Caco-2 (cell line): ENCODE results near the gene CAMK2D. TPM values are rescaled to one million over a fixed set of nuclear protein-coding genes. Genes with fewer than 3 reads are reported as not detected.

ENCODE experiments used
- BruUV-seq: library from RNA; stranded (reverse); fragments of 400-500 nt; replicated peaks from 2 replicates; lab custom pipeline; 2021; lab: Mats Ljungman, UMichigan
- CTCF ChIA-PET: fragments of 300-600 bp; sonication (Branson Sonifier 250); formaldehyde crosslinking; loops from one replicate; lab custom pipeline; 2022; ENCODE audit warnings: antibody characterized with exemption; lab: Charles Lee
- POLR2A ChIA-PET: fragments of 300-600 bp; sonication (Branson Sonifier 250); formaldehyde crosslinking; loops from one replicate; lab custom pipeline; 2022; ENCODE audit warnings: antibody characterized with exemption; lab: Charles Lee
- DNase-seq, 2 experiments: peaks; one replicate each; pipeline versions ENCODE4 v3.0.0 to v3.0.0-alpha.2; 2020 to 2022
- H3K27me3 ChIP-seq: replicated peaks from 2 replicates; pipeline ENCODE4 v1.6.0; 2011; ENCODE audit warnings: low read length; ENCODE audit not compliant: control insufficient read depth, insufficient read depth
- H3K36me3 ChIP-seq: 2 replicates; pipeline ENCODE4 v1.5.1; 2011; ENCODE audit warnings: low read length; ENCODE audit not compliant: control insufficient read depth, insufficient read depth
- H3K4me1 ChIP-seq: fragments of 250-450 bp; sonication (Bioruptor Pico); 2 replicates; pipeline ENCODE4 v1.5.1; 2020; ENCODE audit warnings: mild to moderate bottlenecking
- H3K4me3 ChIP-seq: 2 replicates; pipeline ENCODE4 v1.5.1; 2011; ENCODE audit warnings: low read depth, mild to moderate bottlenecking, control low read depth, low read length
- H3K9me3 ChIP-seq: fragments of 250-450 bp; sonication (Bioruptor Pico); 2 replicates; pipeline ENCODE4 v1.5.1; 2020; ENCODE audit warnings: mild to moderate bottlenecking, moderate library complexity
- H3K27ac Mint-ChIP-seq: one replicate; pipeline ENCODE4 v1.8.0; 2022; ENCODE audit warnings: mixed read lengths; ENCODE audit not compliant: unreplicated experiment
- H3K27me3 Mint-ChIP-seq: one replicate; pipeline ENCODE4 v1.8.0; 2022; ENCODE audit warnings: mixed read lengths; ENCODE audit not compliant: insufficient read depth, unreplicated experiment
- H3K36me3 Mint-ChIP-seq: one replicate; pipeline ENCODE4 v1.8.0; 2022; ENCODE audit warnings: mild to moderate bottlenecking, mixed read lengths; ENCODE audit not compliant: insufficient read depth, unreplicated experiment
- H3K4me1 Mint-ChIP-seq: one replicate; pipeline ENCODE4 v1.8.0; 2022; ENCODE audit warnings: low read depth, mixed read lengths; ENCODE audit not compliant: unreplicated experiment
- H3K4me3 Mint-ChIP-seq: one replicate; pipeline ENCODE4 v1.8.0; 2022; ENCODE audit warnings: mild to moderate bottlenecking, moderate library complexity, mixed read lengths; ENCODE audit not compliant: unreplicated experiment
- H3K9me3 Mint-ChIP-seq: one replicate; pipeline ENCODE4 v1.8.0; 2022; ENCODE audit warnings: mixed read lengths; ENCODE audit not compliant: unreplicated experiment
- intact Hi-C: fragments of 100-400 bp; cut with micrococcal nuclease; formaldehyde crosslinking; loops from one replicate; pipeline ENCODE4 v1.10.0; 2022; ENCODE audit not compliant: unreplicated experiment
- total RNA-seq: library from RNA; stranded (reverse); gene quantifications from 2 replicates; pipeline ENCODE4 v1.2.3, GENCODE V29; 2022
- TF ChIP-seq, protein P1 (sequence below), 2 experiments: fragments of 200-600 bp in 1 of 2; IDR thresholded peaks; 1 replicate in 1 of 2; 2 replicates in 1 of 2; pipeline versions ENCODE4 v1.5.1 to v1.8.0; 2011 to 2022; ENCODE audit warnings: antibody characterized with exemption in 1 of 2, control low read depth in 1 of 2, inconsistent platforms in 1 of 2, low read depth in 1 of 2, low read length in 1 of 2, mild to moderate bottlenecking in 1 of 2, moderate library complexity in 1 of 2; ENCODE audit not compliant: insufficient read depth in 1 of 2, severe bottlenecking in 1 of 2, unreplicated experiment in 1 of 2

CAMK2D gene
- total RNA-seq, 1 experiment from 2014 or later: 65.6 TPM

DNA sequence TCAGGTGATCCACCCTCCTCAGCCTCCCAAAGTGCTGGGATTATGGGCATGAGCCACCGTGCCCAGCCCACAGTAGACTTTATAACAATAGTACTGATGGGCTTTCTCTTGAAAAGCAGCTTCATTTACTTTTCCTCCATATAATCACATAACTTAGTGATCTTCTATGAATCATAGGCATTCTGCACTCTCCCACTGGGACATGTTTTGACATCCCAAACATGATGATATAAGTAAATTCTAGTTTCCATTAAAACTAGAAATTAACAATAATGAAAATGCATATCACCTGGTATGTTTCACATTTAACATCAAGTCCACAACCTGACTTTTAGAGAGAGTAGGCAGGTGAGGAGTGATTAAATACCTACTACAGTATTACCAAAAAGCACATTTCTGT lies 96.5 kb downstream of the CAMK2D start:
- peaks cover 16% of the 10 kb centered on the region for H3K4me1 ChIP-seq
- Mint-ChIP-seq H3K4me1 (peaks cover 6% of the 10 kb centered on the region), H3K9me3 (no peaks in the 10 kb centered on the region), H3K27ac (no peak overlapping the region), H3K4me3 (no peak overlapping the region), H3K36me3 (peaks cover 12% of the 10 kb centered on the region), H3K27me3 (no peaks in the 10 kb centered on the region)
- ChIA-PET POLR2A (no interaction called here), CTCF (no interaction called here)
- no peaks in the 10 kb centered on the region for H3K9me3 ChIP-seq
- no TSS peak for BruUV-seq
- no peak for DNase-seq
- intact Hi-C loops: no loop called here
- TF ChIP-seq, protein P1, sequence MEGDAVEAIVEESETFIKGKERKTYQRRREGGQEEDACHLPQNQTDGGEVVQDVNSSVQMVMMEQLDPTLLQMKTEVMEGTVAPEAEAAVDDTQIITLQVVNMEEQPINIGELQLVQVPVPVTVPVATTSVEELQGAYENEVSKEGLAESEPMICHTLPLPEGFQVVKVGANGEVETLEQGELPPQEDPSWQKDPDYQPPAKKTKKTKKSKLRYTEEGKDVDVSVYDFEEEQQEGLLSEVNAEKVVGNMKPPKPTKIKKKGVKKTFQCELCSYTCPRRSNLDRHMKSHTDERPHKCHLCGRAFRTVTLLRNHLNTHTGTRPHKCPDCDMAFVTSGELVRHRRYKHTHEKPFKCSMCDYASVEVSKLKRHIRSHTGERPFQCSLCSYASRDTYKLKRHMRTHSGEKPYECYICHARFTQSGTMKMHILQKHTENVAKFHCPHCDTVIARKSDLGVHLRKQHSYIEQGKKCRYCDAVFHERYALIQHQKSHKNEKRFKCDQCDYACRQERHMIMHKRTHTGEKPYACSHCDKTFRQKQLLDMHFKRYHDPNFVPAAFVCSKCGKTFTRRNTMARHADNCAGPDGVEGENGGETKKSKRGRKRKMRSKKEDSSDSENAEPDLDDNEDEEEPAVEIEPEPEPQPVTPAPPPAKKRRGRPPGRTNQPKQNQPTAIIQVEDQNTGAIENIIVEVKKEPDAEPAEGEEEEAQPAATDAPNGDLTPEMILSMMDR (IDR thresholded peaks at IDR 0.05; ENCODE audit: insufficient read depth in 1 of 2, low read depth in 1 of 2, low read length in 1 of 2, severe bottlenecking in 1 of 2, unreplicated experiment in 1 of 2): no peak
- no peaks in the 10 kb centered on the region for H3K36me3 ChIP-seq
- no peaks in the 10 kb centered on the region for H3K27me3 ChIP-seq
- H3K4me3 ChIP-seq: no peak overlapping the region

DNA sequence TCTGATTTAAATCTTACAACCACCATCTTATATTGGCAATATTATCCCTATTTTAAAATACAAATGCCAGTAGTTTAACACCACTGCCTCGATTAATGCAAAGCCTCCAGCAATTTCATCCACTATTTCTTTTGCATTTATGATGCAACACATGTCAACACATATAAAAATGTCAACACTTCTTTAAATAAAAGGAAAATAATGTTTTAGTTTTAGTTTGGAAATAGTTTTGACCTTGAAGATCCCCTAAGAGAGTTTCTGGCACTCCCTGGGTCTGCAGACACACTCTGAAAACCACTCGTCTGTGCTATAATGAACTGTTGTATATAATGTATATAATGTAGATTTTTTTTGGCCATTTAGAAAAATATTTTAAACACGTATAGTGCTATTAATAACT lies 99.0 kb downstream of the CAMK2D start:
- H3K4me3 ChIP-seq: no peak overlapping the region
- no peak overlapping the region for H3K4me3 Mint-ChIP-seq
- intact Hi-C loops: no loop called here
- DNase-seq: no peak
- TF ChIP-seq, protein P1 (IDR thresholded peaks at IDR 0.05; ENCODE audit: insufficient read depth in 1 of 2, low read depth in 1 of 2, low read length in 1 of 2, severe bottlenecking in 1 of 2, unreplicated experiment in 1 of 2): no peak
- ChIA-PET POLR2A (no interaction called here), CTCF (no interaction called here)
- no TSS peak for BruUV-seq
- H3K4me1 ChIP-seq: peaks cover 35% of the 10 kb centered on the region
- H3K9me3 ChIP-seq: no peaks in the 10 kb centered on the region
- H3K27me3 ChIP-seq: no peaks in the 10 kb centered on the region
- H3K9me3 Mint-ChIP-seq: no peaks in the 10 kb centered on the region
- H3K27me3 Mint-ChIP-seq: no peaks in the 10 kb centered on the region
- no peak overlapping the region for H3K27ac Mint-ChIP-seq
- peaks cover 18% of the 10 kb centered on the region for H3K4me1 Mint-ChIP-seq
- no peaks in the 10 kb centered on the region for H3K36me3 ChIP-seq
- peaks cover 13% of the 10 kb centered on the region for H3K36me3 Mint-ChIP-seq

DNA sequence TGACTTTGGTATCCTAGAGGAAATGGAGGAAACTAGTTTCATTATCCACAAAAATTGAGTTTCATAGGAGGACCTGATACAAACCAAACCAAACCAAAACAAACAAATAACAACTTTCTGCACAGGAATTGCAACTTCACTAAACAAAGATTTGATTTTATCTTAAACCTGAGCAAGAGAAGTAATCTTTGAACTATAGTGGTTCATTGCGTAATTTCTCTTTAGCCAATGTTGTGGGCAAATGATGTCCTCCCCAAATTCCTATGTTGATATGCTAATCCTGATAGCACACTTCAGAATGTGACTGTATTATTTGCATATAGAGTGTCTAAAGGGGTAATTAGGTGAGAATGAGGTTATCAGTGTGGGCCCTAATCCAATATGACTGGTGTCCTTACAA lies 102.4 kb downstream of the CAMK2D start:
- Histone ChIP-seq H3K9me3 (no peaks in the 10 kb centered on the region), H3K4me1 (peaks cover 46% of the 10 kb centered on the region), H3K4me3 (no peak overlapping the region), H3K27me3 (no peaks in the 10 kb centered on the region), H3K36me3 (no peaks in the 10 kb centered on the region)
- TF ChIP-seq, protein P1 (IDR thresholded peaks at IDR 0.05; ENCODE audit: insufficient read depth in 1 of 2, low read depth in 1 of 2, low read length in 1 of 2, severe bottlenecking in 1 of 2, unreplicated experiment in 1 of 2): no peak
- peaks cover 27% of the 10 kb centered on the region for H3K4me1 Mint-ChIP-seq
- DNase-seq: no peak
- BruUV-seq: no TSS peak
- H3K27me3 Mint-ChIP-seq: no peaks in the 10 kb centered on the region
- H3K4me3 Mint-ChIP-seq: no peak overlapping the region
- POLR2A ChIA-PET: no interaction called here
- intact Hi-C loops: loop anchor here (1.0 kb wide), 1 partner anchor 14 kb away; no protein-coding TSS in a partner anchor
- CTCF ChIA-PET: no interaction called here
- no peaks in the 10 kb centered on the region for H3K9me3 Mint-ChIP-seq
- peaks cover 8% of the 10 kb centered on the region for H3K36me3 Mint-ChIP-seq
- peak overlapping the region; percentile 39 for H3K27ac Mint-ChIP-seq
